HG03521 (cell line): Measurements from ENCODE around the gene CNNM4.
"Not testable (repeated sequence)": the region's sequence is repeated elsewhere in the genome, so short reads cannot be mapped to it uniquely, and the experiment has no call there.

ENCODE experiments used
- ATAC-seq: cut with Tn5 transposase; IDR thresholded peaks from one replicate; pipeline ENCODE4 v1.9.1; 2021; ENCODE audit warnings: mild to moderate bottlenecking, moderate library complexity; ENCODE audit not compliant: unreplicated experiment

Gene CNNM4

DNA sequence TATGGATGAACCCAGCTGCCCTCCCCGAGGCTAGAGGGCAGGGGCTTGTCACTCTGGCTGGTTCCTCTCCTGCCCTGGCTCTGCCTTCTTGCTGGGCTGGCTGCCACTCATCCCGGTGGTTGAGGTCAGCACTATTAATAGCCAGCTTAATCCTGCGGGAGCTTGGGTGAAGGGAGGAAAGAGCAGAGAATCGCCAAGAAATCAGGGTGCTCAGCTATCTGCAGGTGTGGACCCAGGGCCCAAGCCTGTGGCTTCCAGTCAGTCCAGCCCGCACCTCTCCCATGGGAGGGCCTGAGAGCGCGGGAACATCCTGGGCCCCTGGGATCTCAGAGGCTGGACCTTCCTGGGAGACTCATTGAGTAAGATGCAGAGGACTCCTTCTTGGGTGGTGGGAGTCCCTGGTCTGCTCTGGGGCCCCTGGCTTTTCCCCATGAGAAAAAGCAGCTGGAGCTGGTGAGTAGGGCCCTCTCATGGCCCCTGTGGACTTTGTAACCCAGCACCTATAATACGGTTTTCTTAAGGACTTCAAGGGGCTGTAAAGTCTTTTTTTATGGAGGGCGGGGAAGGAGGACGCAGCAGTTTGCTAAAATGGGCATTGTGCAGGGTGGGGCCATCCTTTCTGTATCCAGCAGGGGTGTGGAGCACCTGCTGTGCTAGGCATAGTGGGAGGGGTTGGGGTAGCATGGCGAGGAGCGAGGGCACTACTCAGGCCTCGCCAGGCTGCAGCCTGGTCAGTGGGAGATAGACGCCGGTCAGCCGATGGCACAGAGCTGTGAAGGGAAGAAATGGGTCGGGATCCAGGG is 27.9 kb downstream of the CNNM4 start:
- no peak for ATAC-seq

DNA sequence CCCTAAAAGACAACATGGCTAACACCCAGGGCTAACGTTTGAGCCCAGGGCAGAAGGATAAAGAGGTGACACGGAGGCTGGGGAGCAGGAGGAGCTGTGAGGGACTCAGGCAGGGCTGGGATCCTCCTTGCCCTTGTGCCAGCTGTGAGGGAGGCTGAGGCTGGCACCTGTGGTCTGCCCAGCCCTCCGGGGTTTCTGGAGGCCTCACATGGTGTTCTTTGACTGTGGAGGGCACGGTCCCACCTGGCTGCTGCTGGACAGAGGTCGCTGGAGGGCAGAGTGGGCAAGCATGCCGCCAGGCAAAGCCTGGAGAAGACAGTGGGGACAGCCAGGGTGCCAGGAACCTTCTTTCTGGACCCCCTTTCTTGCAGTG is 28.5 kb downstream of the CNNM4 start:
- ATAC-seq: no peak

DNA sequence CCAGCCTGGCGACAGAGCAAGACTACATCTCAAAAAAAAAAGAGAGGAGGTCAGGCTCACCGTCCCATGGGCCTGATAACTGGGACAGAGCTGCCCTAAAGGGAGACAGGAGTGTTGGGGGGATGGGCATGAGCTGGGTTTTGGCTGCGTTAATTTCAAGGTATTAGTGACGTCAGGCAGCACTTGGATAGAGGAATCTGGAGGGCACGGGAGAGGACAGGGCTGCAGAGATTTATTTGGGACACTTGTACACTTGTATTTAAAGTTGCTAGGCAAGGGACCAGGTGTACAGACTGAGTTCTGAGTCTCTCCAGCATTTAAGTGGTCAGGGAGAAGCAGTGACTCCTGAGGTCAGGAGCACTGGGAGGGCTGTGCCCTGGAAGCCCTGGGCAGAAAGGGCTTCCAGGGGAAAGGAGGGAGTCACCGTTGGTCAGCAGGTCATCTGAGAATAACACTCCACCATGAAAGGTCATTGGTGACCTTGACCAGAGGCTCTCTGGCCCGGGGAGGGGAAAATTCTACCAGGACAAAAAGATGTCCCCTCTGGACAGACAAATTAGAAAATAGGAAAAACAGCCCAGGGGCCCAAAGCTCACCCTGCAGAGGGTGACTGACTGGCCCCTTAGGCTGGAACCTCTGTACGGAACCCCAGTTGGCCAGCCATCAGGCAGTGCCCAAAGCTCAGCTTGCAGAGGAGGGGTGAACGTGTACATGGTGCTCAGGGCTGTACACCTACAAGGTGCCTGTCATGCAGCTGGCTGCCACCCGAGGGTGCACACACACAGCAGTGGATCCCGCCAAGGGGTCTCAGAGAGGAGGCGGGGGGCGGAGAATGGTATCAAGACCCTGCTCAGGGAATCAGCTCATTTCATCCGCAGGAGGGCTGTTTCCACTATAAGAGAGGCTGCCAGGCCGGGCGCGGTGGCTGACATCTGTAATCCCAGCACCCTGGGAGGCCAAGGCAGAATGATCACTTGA is 32.4 kb downstream of the CNNM4 start:
- ATAC-seq: no peak

DNA sequence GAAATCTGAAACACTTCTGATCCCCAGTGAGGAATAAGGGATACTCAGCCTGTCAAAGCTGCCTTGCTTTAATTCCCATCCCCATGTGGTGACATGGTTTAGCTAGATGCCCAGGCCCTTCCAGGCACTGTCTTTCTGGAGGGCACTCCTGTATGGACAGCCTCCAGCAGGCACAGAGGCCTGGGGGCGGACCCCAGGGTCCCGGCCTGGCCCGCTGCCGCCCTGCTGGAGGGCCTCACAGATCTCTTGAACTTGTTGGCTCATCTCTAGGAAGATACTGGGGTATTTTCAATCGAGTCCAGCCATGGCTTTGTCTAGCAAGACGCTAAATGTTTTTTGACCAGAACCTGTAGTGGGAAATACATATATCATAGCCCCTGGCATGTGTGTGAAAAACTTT is 34.4 kb downstream of the CNNM4 start:
- ATAC-seq: no peak

DNA sequence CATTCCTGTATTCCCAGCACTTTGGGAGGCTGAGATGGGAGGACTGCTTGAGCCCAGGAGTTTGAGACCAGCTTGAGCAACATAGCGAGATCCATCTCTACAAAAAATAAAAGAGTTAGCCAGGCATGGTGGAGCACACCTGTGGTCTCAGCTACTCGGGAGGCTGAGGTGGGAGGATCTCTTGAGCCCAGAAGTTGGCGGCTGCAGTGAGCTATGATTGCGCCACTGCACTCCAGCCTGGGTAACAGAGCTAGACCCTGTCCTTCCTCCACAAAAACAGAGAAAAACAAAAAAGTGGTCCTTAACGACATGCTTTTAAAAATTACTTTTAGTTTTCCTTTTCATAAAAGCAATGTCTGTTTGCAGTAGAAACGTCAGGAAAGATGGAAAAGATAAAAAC is 35.8 kb downstream of the CNNM4 start:
- not testable (repeated sequence) for ATAC-seq

DNA sequence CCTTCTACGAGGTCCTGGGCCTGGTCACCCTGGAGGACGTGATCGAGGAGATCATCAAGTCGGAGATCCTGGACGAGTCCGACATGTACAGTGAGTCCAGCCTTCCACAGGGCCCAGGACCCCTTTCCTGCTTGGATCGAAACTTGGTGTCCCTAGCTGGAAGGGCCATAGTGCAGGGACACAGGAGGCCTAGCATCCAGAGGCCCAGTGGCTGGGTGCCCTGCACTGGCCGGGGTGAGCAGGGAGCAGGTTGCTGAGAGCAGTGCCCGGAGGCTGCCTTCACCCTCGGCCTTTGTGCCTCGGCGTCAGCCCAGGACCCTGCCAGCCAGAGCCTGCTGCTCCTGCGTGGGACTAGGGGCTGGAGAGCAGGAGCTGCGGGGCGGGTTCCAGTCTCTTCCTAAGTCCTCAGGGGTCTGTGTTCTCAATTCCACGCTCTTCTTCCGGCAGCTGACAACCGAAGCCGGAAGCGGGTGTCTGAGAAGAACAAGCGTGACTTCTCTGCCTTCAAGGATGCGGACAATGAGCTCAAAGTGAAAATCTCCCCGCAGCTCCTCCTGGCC is 36.4 kb downstream of the CNNM4 start:
- ATAC-seq: no peak

DNA sequence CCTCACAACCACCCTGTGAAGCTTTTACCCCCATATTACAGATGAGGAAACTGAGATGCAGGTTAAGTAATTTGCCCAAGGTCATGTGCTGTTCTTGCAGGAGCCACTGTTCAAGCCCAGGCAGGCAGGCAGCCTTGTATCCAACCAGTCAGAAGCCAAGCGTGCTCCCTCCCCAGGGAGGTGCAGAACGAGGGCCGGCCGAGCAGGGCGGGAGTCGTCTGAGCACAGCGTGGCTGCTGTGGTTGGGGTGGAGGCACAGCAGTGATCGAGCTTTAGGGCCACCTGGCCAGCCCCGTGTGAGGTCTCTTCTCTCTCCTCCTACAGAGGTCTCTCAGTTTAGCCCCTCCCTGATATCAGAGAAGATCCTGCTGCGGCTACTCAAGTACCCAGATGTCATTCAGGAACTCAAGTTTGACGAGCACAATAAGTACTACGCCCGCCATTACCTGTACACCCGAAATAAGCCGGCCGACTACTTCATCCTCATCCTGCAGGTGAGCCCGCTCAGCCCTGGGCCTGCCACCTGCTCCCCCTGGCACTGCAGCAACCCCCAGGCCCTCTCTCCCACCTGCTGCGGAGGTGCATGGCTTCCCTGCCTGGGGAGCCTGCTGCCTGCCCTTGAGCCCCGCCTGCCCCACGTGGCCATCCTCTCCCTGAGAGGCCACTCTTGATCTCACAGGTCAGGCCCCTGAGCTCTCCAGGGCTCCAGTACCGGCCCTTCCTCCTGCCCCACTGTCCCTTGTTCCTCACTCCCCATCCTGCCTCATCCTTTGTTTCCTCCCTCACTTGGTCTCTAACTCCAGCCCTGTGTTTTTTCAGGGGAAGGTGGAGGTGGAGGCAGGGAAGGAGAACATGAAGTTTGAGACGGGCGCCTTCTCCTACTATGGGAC is 38.3 kb downstream of the CNNM4 start:
- ATAC-seq: no peak

DNA sequence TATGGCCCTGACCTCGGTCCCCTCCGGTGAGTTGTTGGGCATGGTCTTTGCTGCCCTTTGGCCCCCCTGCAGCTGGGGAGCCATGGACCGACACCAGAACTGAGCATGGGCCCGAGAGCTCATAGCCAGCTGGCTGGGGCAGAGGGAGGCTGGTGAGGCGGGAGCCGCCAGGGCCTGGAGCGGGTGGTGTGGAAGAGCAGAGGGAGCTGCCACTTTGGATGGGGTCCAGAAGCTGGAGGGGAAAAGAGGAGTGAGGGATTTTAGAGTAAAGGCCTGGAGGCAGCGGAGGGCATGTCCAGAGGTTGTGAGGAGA is 38.9 kb downstream of the CNNM4 start:
- no peak for ATAC-seq

DNA sequence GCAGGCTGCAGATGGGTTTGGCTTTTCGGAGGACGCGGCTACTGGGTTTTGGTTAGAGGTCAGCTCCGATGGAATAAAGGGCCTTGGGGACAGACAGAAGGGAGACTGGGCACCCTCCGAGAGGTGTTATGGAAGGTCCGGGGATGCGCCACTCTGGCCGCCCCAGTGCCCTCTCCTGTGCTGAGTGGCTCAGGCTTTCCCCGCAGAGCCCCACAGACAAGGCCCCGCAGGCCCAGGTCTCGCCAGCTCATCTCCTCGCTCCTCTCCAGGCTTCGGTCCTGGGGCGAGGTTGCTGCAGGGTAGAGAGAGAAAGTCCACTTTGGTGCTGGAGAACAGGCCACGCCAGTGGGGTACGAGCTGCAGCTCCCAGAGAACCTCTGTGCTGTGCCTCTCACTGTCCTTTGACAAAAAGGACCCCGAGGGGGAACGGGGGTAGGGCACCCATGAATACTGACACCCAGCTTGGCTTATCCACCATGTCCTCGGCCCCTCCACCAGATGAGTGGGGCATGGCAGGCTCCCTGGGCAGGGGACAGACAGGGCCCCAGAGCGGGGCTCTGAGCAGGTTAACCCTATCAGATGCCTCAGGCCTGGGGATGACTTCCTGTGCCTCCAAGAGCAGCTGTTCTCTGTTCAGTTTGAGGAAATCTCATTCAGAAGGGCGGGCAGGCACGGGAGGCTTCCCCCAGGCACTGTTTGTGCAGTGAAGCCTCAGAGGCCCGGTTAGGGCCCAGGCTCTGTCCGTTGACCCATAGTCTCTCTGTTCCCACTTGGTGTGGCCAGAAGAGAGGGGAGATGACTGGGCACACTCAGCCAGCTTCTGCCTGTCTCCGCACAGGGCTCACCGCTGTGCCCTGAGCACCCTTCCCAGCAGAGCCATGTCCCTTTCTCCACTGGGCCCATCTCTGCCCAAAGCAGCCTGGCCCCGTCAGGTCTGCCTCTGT is 39.6 kb downstream of the CNNM4 start:
- ATAC-seq: no peak

DNA sequence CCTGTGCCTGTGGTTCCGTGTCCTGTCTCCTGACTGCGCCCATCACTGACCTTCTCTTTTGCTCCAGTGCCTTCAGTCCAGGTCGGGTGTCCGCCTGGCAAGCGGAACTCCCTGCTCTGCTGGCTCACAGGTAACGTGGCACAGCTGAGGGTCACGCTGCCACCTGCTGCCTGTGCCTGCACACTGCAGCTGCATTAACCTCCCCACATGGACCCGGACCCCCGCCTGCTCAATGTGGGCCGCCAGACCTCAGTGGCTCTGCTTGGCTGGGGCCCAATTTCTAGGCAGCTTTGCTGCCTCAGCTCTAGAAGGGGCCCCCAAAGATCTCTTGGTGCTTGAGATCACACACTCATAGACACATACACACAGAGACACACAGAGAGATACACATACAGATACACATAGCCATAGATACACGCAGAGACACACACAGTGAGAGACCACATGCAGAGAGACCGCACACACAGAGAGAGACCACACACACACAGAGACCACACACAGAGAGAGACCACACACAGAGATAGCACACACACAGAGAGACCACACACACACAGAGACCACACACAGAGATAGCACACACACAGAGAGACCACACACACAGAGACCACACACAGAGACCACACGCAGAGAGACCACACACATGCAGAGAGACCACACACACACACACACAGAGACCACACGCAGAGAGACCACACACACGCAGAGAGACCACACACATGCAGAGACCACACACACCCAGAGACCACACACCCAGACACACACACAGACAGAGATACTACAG is 40.5 kb downstream of the CNNM4 start:
- ATAC-seq: no peak

DNA sequence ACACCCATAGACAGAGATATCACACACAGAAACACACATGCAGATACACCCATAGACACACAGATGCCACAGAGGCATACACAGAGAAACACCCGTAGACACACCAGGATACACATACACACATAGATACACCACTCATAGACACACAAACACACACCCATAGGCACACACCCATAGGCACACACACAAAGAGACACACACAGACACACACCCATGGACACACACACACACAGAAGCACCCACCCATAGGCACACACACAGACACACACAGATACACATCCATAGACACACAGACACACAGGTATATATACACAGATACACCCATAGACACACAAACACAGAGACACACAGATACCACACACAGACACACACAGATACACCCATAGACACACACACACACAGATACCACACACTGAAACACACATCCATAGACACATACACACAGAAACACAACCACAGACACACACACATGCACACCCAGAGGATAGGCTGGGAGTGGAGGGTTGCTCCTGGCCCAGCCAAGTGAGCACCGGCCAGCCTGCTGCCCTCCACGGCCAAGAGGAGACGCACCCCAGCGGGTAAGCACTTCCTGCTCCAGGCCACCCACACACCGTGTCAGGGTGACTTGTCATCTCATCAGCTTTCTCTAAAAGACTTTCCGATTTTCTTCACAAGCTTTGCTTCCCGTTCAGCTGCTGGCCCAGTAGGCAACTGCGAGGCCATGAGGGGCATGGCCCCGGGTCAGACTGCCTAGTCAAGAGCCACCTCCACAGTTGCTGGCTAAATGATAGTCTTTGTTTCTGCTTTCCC is 41.3 kb downstream of the CNNM4 start:
- no peak for ATAC-seq

DNA sequence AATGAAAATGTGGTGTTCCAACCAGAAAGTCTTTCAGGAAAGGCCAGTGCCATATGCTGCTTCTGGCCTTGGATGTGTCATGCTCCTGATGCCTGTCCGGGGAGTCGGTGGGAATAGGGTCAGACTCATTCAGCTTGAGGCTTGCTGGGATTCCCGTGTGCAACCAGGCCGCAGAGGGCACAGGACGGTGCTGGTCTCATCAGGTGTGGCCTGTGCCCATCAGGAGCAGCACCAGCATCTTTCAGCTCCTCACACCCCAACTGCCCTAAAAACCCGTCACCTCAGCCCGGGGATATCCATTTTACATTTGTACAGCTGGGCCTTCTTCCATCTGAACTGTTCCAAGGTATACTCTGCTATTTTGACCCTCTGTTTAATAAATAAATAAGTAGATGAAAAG is 42.0 kb downstream of the CNNM4 start:
- no peak for ATAC-seq

DNA sequence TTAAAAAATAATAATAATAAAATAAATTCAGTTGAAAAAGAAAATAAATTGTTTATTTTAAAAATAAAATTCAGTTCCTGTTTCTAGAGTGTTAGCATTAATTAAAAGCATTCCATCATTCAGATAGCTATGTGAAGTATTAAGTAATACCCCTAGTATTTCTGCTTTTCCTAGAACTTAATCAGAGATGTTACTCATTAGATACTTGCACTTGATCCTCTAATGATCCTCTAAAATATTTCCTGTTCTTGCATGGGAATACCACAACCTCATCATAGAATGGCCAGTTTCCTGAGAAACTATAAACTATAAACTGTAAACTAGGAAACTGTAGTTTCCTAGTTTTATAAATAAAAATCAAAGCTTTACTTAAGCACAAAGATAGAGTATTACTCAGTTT is 44.3 kb downstream of the CNNM4 start:
- ATAC-seq: no peak

DNA sequence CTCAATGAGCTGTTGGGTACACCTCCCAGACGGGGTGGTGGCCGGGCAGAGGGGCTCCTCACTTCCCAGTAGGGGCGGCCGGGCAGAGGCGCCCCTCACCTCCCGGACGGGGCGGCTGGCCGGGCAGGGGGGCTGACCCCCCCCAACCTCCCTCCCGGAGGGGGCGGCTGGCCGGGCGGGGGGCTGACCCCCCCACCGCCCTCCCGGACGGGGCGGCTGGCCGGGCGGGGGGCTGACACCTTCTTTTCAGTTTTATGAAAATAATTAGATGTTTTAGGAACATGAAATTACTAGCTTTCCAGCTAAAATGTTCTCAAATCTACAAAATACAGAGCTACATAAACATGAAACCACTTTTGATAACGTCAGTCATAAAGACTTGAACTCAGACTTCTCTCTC is 45.2 kb downstream of the CNNM4 start:
- not testable (repeated sequence) for ATAC-seq

DNA sequence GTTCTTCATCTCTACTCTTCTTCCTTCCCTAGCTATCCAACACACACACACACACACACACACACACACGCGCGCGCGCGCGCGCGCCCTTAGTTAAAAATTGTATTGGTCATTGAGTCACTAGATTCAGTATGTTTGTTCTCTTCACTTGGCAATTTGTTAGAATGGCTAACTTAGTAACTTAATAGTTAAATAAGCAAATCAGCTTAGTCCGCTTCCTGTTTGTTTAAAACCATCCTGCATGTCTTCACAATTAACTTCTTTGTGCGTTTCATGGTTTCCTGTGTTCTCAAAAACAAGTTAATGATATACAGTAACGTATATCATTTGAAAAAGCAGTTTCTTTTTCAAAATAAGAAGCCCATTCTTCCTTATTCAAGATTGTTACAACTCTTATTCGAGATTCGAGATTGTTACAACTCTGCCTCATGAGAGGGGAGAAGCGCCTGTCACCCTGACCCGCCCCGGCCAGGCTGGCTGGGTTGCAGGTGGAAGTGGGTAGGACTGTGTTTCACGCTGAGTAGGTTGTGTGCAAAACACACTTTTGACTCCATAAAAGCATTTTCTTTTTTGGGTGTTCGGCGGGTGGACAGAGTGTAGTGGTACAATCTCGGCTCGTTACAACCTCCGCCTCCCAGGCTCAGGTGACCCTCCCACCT is 45.9 kb downstream of the CNNM4 start:
- no peak for ATAC-seq

DNA sequence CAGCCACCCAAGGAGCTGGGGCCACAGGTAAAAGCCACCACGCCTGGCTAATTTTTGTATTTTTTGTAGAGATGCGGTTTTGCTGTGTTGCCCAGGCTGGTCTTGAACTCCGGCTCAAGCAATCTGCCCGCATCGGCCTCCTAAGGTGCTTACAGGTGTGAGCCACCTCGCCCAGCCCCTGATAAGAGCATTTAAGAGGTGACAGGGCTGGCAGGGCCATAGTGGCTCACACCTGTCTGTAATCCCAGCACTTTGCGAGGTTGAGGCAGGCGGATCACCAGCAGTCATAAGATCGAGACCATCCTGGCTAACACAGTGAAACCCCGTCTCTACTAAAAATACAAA is 46.4 kb downstream of the CNNM4 start:
- no peak for ATAC-seq

DNA sequence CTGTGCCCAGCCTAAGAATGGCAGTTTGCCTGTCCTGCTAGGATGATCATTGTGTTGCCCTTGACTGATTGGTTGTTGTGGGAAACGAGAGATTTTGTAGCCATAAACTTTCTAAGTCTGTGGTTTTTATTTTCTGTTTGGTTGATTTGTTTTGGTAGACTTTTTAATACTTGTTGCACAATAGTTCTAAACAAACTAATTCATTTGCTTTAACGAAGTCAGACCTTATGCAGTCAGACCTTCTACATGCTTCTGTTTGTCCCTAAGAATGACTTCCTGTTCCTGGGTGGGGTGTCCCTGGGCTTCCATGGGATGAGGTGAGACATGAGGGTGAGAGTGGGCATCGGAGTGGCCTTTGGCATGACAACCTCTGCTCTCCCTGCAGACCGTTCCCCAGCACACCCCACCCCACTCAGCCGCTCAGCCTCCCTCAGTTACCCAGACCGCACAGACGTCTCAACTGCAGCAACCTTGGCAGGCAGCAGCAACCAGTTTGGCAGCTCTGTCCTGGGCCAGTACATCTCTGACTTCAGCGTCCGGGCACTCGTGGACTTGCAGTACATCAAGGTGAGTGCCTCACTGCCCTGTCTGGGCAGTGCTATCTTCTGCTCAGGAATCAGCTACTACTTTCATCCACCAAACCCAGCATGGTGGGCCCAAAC is 47.6 kb downstream of the CNNM4 start:
- no peak for ATAC-seq
